Chondrocyte (in vitro differentiated cells): ENCODE results near the gene ATP2A2. TPM values are rescaled to one million over a fixed set of nuclear protein-coding genes. Genes with fewer than 3 reads are reported as not detected.

Experiments
- DNase-seq: peaks from one replicate; pipeline ENCODE4 v3.0.0; 2021; ENCODE audit warnings: mixed read lengths, low spot score
- H3K27ac Mint-ChIP-seq: one replicate; pipeline ENCODE4 v1.8.0; 2021; ENCODE audit warnings: mild to moderate bottlenecking, moderate library complexity, mixed read lengths; ENCODE audit not compliant: unreplicated experiment
- H3K27me3 Mint-ChIP-seq: 2 replicates; pipeline ENCODE4 v1.8.0; 2021; ENCODE audit warnings: low read depth, mixed read lengths
- H3K36me3 Mint-ChIP-seq: 2 replicates; pipeline ENCODE4 v1.8.0; 2021; ENCODE audit warnings: low read depth, mixed read lengths
- H3K4me1 Mint-ChIP-seq: 2 replicates; pipeline ENCODE4 v1.8.0; 2021; ENCODE audit warnings: low read depth, mild to moderate bottlenecking, mixed read lengths
- H3K4me3 Mint-ChIP-seq: one replicate; pipeline ENCODE4 v1.8.0; 2021; ENCODE audit warnings: mild to moderate bottlenecking, moderate library complexity, mixed read lengths; ENCODE audit not compliant: unreplicated experiment
- H3K9me3 Mint-ChIP-seq: 2 replicates; pipeline ENCODE4 v1.8.0; 2021; ENCODE audit warnings: low read depth, mixed read lengths
- total RNA-seq: library from RNA; stranded (reverse); gene quantifications from 3 replicates; pipeline ENCODE4 v1.2.1, GENCODE V29; 2021
- TF ChIP-seq, protein P1 (sequence below): fragments of 200-600 bp; sonication (generic); IDR thresholded peaks from 2 replicates; pipeline ENCODE4 v1.5.0; 2021; ENCODE audit warnings: antibody characterized with exemption, mild to moderate bottlenecking, moderate library complexity

The ATP2A2 gene
- total RNA-seq, 1 donor from 2014 or later = 216 TPM

DNA sequence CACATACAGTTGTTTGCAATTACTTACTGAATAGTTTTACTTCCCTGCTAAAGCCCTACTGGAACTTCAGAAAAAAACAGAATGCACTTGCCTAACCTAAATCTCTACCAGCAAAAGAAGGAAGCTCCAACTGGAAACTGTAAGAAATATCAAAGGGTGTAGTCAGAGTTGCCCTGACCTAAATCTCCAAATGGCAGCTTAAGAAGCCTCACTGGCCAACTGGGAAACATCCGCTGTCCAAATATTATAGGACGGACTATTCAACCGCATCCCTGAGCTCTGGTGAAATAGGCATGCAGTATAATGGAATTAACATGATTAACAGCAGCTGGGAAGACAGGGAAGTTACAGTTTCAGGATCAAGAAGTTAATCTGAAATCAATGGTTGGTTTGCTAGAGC lies 98.2 kb downstream of the ATP2A2 start:
- Mint-ChIP-seq H3K36me3 (peaks cover 39% of the 10 kb centered on the region), H3K4me1 (peaks cover 11% of the 10 kb centered on the region), H3K9me3 (no peaks in the 10 kb centered on the region), H3K27ac (peak overlapping the region; percentile 68), H3K4me3 (no peak overlapping the region), H3K27me3 (no peaks in the 10 kb centered on the region)
- TF ChIP-seq, protein P1, sequence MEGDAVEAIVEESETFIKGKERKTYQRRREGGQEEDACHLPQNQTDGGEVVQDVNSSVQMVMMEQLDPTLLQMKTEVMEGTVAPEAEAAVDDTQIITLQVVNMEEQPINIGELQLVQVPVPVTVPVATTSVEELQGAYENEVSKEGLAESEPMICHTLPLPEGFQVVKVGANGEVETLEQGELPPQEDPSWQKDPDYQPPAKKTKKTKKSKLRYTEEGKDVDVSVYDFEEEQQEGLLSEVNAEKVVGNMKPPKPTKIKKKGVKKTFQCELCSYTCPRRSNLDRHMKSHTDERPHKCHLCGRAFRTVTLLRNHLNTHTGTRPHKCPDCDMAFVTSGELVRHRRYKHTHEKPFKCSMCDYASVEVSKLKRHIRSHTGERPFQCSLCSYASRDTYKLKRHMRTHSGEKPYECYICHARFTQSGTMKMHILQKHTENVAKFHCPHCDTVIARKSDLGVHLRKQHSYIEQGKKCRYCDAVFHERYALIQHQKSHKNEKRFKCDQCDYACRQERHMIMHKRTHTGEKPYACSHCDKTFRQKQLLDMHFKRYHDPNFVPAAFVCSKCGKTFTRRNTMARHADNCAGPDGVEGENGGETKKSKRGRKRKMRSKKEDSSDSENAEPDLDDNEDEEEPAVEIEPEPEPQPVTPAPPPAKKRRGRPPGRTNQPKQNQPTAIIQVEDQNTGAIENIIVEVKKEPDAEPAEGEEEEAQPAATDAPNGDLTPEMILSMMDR = no peak
- DNase-seq = no peak

DNA sequence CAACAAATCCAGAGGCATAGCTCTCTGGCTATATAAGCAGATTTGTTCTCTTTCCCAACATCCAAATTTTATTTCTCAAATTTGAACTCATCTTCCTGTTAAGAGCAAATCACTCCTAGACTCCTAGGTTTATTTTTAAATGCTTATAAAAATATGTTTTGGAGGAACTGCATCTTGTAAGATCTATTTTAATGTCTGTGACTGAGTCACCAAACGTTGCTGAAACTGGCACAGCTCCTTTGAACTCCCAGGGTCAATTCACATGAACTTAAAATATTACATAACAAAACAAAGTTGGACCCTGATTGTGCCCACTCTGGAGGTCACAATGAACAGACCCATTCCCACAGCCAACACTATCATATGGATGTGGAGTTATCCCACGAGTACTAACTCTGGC lies 98.6 kb downstream of the ATP2A2 start:
- Mint-ChIP-seq H3K36me3 (peaks cover 37% of the 10 kb centered on the region), H3K27ac (peak overlapping the region; percentile 81)

DNA sequence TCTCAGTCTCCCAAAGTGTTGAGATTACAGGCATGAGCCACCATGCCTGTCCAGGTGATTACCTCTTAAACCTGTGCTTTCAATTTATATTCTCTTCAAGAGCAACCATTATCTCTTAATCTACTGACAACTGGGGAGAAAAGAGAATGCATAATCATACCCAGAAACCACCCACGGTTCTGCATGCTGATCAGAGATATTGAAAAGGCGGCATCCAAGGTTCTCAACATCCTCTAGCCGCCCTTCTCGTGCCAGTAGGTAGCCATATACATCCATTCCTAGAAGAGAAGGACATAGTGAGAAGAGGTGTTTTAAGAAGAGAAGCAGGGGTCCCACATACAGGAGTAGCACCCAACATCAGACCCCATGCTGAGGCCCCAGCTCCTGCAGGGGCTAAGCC lies 101.6 kb downstream of the ATP2A2 start:
- peaks cover 20% of the 10 kb centered on the region for H3K4me1 Mint-ChIP-seq
- TF ChIP-seq, protein P1 = no peak
- no peak overlapping the region for H3K4me3 Mint-ChIP-seq
- H3K27me3 Mint-ChIP-seq = no peaks in the 10 kb centered on the region
- H3K27ac Mint-ChIP-seq = no peak overlapping the region
- no peaks in the 10 kb centered on the region for H3K9me3 Mint-ChIP-seq
- no peak for DNase-seq
- H3K36me3 Mint-ChIP-seq = peaks cover 28% of the 10 kb centered on the region

More for the DNA sequence above, 98.6 kb downstream of the ATP2A2 start:
- Mint-ChIP-seq H3K27me3 (no peaks in the 10 kb centered on the region), H3K4me1 (peaks cover 15% of the 10 kb centered on the region), H3K9me3 (no peaks in the 10 kb centered on the region), H3K4me3 (no peak overlapping the region)
- DNase-seq = no peak
- TF ChIP-seq, protein P1 = no peak

Other genes starting within 250 kb of the ATP2A2 start
- gene C12orf76, start 232.7 kb upstream of the ATP2A2 start, total RNA-seq = 7.2 to 9.9 TPM (median 8.2 TPM) in 3 replicates
- 8.6 to 10.9 TPM (median 8.9 TPM) in 3 replicates for gene IFT81, start 156.9 kb upstream of the ATP2A2 start, total RNA-seq
- gene ANAPC7, start 122.5 kb downstream of the ATP2A2 start, total RNA-seq = 32.7 to 50.3 TPM (median 35.4 TPM) in 3 replicates
- gene ARPC3, start 169.1 kb downstream of the ATP2A2 start, total RNA-seq = 219 to 248 TPM (median 226 TPM) in 3 replicates
- gene GPN3, start 187.0 kb downstream of the ATP2A2 start, total RNA-seq = 13.2 to 16.7 TPM (median 15.3 TPM) in 3 replicates
- gene FAM216A, start 187.6 kb downstream of the ATP2A2 start, total RNA-seq = 5.8 to 6.8 TPM (median 6.0 TPM) in 3 replicates
- gene VPS29, start 220.9 kb downstream of the ATP2A2 start, total RNA-seq = 83.0 to 93.9 TPM (median 90.4 TPM) in 3 replicates
- gene RAD9B, start 221.1 kb downstream of the ATP2A2 start, total RNA-seq = 0.27 to 0.54 TPM (median 0.39 TPM) in 3 replicates